IPS-18a (cell line): ENCODE measurements around the gene CAPN9.

ENCODE experiments used
- H3K27ac ChIP-seq: one replicate; pipeline ENCODE4 v1.5.1; 2013; ENCODE audit warnings: low read length
- H3K27me3 ChIP-seq: one replicate; pipeline ENCODE4 v1.6.1; 2013; ENCODE audit warnings: mild to moderate bottlenecking, low read length; ENCODE audit not compliant: control insufficient read depth, insufficient read depth
- H3K36me3 ChIP-seq: one replicate; pipeline ENCODE4 v1.6.1; 2013; ENCODE audit warnings: low read depth, low read length; ENCODE audit not compliant: control insufficient read depth
- H3K4me1 ChIP-seq: one replicate; pipeline ENCODE4 v1.6.1; 2013; ENCODE audit warnings: low read depth, low read length; ENCODE audit not compliant: control insufficient read depth
- H3K4me3 ChIP-seq: one replicate; pipeline ENCODE4 v1.5.1; 2013; ENCODE audit warnings: low read length
- H3K9ac ChIP-seq: one replicate; pipeline ENCODE4 v1.6.1; 2013; ENCODE audit warnings: mild to moderate bottlenecking, low read length, moderate library complexity
- H3K9me3 ChIP-seq: one replicate; pipeline ENCODE4 v1.6.1; 2013; ENCODE audit warnings: low read depth, low read length; ENCODE audit not compliant: control insufficient read depth

Gene CAPN9

DNA sequence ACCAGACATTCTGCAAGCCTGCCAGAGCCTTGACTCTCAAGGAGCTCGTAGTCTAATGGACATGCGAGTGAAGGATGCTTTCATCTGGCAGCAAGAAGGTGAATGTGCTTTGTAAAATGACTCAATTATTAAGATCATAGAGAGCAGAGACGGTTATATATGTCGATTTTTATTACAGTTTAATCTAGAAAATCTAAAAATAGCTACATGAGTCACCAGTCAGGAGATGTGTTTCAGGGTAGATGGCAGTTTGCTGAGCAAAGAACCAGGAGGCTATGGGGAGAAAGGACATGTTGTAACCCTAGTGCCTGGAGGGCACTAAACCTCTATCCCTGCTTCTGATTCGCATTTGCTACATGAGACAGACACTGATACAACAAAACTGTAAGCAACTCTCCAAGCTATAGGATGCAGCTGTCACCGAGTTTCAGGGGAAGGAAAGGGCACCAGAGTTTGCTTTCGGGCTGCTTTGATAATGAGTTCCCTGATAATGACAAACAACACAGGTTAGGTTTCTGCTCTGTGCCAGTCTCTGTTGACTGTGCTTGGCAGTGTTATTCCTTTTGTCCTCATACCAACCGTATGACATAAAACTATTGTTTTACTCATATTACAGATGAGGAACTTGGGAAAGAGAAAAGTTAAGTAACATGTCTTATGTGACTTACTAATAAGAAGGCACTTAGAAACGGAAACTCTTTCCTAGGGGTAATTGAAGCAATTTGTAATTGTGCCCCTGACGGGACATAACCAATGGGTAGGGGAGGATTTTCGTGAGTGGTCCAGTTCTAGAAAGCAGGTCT is 77.9 kb downstream of the CAPN9 start:
- Histone ChIP-seq H3K4me1 (no peaks in the 10 kb centered on the region), H3K4me3 (no peak overlapping the region), H3K27ac (no peak overlapping the region), H3K27me3 (no peaks in the 10 kb centered on the region), H3K9ac (no peak overlapping the region), H3K9me3 (no peaks in the 10 kb centered on the region), H3K36me3 (no peaks in the 10 kb centered on the region)

- H3K4me1 ChIP-seq = no peaks in the 10 kb centered on the region
- H3K4me3 ChIP-seq = no peak overlapping the region
- no peaks in the 10 kb centered on the region for H3K27me3 ChIP-seq
- H3K9me3 ChIP-seq = no peaks in the 10 kb centered on the region
- H3K36me3 ChIP-seq = no peaks in the 10 kb centered on the region
- H3K27ac ChIP-seq = no peak overlapping the region
- H3K9ac ChIP-seq = no peak overlapping the region
Measured at GRCh38 chr1:230825761-230826160, 78.6 kb downstream of the CAPN9 start.

DNA sequence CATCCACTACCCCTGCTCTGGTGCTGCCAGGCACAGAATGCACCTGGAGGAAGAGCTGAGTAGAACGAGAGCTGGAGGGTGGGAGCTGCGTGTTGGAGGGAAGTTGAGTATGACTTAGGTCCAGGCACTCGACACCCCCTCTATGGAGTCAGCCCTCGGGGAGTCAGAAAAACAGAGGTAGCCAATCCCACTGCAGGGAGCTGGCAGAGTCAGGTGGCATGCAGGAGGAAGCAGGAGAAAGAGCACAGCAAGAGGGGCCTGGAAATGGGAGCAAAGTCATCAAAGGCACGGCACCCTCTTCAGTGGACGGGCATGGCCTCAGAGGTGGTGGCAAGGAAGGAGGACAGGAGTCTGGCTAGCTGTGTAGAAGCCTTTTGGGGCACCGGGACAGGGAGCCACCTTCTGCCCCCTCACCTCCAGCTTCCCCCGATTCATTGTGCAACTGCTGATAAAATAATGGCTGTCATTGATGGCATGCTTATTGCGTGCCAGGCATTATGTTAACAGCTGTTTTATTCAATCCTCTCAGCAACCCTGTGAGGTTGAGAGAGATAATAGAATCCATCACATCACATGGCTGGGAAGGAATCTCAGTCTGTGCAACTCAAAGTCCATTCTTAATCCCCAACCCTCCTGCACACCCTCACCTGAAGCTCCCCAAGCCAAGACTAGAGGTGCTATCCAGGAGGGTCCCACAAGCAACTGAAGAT is 79.1 kb downstream of the CAPN9 start:
- H3K36me3 ChIP-seq = no peaks in the 10 kb centered on the region
- H3K9me3 ChIP-seq = no peaks in the 10 kb centered on the region
- no peak overlapping the region for H3K27ac ChIP-seq
- H3K4me3 ChIP-seq = no peak overlapping the region
- H3K27me3 ChIP-seq = no peaks in the 10 kb centered on the region
- no peak overlapping the region for H3K9ac ChIP-seq
- H3K4me1 ChIP-seq = no peaks in the 10 kb centered on the region

DNA sequence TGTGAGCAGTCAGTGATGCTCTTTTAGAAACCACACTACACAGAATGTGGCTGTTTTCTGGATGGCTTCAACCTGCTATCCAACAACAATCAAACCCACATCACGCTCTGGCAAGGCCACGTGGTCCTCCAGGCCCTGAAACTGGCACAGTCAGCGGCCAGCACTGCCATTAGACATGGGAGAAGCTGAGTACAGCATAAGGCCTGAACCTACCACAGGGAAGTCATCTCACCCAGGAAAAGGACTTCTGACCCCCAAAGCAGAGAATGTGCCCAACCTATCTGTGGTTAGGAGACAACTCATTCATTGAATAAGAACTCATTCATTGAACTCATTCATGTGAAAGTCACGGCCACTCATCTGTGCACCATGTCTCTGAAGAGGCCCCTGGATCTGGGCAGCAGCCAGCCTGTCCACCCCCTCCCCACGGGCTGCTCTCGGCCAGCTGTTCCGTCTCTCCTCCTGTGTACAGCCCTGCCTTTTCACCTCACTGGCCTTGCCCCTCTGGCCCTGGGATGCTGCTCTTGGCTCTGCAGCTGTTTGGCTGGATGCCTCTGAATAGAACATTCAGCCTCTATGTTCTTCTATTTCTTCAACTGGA is 80.0 kb downstream of the CAPN9 start:
- no peak overlapping the region for H3K9ac ChIP-seq
- no peaks in the 10 kb centered on the region for H3K9me3 ChIP-seq
- H3K4me1 ChIP-seq = no peaks in the 10 kb centered on the region
- no peak overlapping the region for H3K27ac ChIP-seq
- H3K4me3 ChIP-seq = no peak overlapping the region
- no peaks in the 10 kb centered on the region for H3K27me3 ChIP-seq
- no peaks in the 10 kb centered on the region for H3K36me3 ChIP-seq

- no peaks in the 10 kb centered on the region for H3K36me3 ChIP-seq
- H3K27me3 ChIP-seq = no peaks in the 10 kb centered on the region
- no peaks in the 10 kb centered on the region for H3K4me1 ChIP-seq
- no peak overlapping the region for H3K9ac ChIP-seq
- H3K9me3 ChIP-seq = no peaks in the 10 kb centered on the region
- no peak overlapping the region for H3K4me3 ChIP-seq
- no peak overlapping the region for H3K27ac ChIP-seq
Measured at GRCh38 chr1:230827801-230828200, 80.6 kb downstream of the CAPN9 start.

DNA sequence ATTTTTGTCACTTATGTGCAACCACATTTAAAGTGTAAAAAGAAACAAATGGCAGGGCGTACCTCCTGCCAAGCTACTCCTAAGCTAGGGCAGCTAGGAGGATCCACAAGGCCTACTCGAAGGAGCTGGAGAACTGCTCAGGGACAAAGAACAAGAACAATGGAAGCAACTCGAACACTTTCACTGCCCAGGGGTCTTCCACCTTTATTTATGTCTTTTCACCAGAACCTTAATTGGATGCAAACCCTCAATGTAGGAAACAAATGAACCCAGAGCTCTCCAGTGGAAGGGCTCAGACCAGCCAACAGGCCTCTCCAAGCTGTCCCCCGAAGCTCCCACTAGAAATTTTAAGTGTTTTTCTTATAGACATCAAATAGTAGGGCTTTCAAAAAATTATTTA is 81.2 kb downstream of the CAPN9 start:
- Histone ChIP-seq H3K27me3 (no peaks in the 10 kb centered on the region), H3K4me3 (no peak overlapping the region), H3K27ac (no peak overlapping the region), H3K4me1 (no peaks in the 10 kb centered on the region), H3K9me3 (no peaks in the 10 kb centered on the region), H3K36me3 (no peaks in the 10 kb centered on the region), H3K9ac (no peak overlapping the region)

DNA sequence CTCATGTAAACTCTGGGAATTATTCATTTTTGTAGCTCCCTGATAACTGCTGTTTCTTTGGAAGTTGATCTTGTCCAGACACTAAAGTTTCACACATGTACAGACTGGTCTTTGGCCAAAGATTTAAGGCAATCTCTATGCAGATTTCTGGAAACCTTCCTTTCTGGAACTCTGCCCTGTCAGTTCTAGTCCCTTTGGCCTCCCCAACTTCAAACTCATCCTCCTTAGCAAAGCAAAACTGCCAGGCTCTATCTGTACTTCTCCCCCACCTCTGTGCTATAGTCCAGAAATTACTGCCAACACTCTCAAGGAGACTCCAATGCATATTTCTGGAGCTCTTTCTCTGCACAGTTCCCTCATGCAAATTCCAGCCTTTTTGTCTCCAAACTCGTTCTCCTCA is 84.6 kb downstream of the CAPN9 start:
- no peak overlapping the region for H3K4me3 ChIP-seq
- no peaks in the 10 kb centered on the region for H3K27me3 ChIP-seq
- no peak overlapping the region for H3K27ac ChIP-seq
- H3K4me1 ChIP-seq = no peaks in the 10 kb centered on the region
- no peaks in the 10 kb centered on the region for H3K9me3 ChIP-seq
- H3K9ac ChIP-seq = no peak overlapping the region
- H3K36me3 ChIP-seq = no peaks in the 10 kb centered on the region

DNA sequence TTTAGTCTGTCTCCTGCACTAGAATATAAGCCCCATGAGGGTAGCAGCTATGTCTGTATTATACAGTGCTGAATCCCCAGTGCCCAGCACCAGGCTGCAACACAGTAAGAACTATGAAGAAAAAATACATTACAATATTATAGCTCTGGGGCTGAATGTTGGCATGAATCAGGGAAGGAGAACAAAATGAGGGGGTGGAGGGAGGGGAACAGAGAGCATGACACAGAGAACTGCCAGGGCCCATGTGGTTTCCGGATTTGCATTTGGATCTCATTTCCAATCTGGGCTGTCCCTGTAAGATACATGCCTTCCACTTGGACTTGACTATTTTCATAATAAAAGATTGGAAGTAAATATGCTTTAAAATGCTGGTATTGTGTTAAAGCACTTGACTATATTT is 85.3 kb downstream of the CAPN9 start:
- Histone ChIP-seq H3K9ac (no peak overlapping the region), H3K9me3 (no peaks in the 10 kb centered on the region), H3K4me1 (no peaks in the 10 kb centered on the region), H3K27me3 (no peaks in the 10 kb centered on the region), H3K36me3 (no peaks in the 10 kb centered on the region), H3K27ac (no peak overlapping the region), H3K4me3 (no peak overlapping the region)

DNA sequence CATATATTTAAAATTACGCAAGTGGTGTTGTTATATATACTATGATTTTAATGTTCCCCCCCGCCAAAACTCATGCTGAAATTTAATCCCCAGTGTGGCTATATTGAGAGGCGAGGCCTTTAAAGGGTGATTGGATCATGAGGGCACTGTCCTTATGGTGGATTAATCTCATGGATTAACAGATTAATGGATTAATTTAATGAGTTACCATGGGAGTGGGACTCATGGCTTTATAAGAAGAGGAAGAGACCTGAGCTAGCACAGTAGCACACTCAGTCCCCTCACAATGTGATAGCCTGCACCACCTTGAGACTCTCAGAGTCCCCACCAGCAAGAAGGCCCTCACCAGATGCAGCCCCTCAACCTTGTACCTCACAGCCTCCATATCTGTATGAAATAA is 86.3 kb downstream of the CAPN9 start:
- Histone ChIP-seq H3K9me3 (no peaks in the 10 kb centered on the region), H3K9ac (no peak overlapping the region), H3K27me3 (no peaks in the 10 kb centered on the region), H3K27ac (no peak overlapping the region), H3K36me3 (peaks cover 5% of the 10 kb centered on the region), H3K4me3 (no peak overlapping the region), H3K4me1 (no peaks in the 10 kb centered on the region)

GRCh38 chr1:230834292-230834691 is 87.1 kb downstream of the CAPN9 start:
- Histone ChIP-seq H3K27ac (no peak overlapping the region), H3K4me1 (no peaks in the 10 kb centered on the region), H3K27me3 (no peaks in the 10 kb centered on the region), H3K4me3 (no peak overlapping the region), H3K36me3 (peaks cover 10% of the 10 kb centered on the region), H3K9ac (no peak overlapping the region), H3K9me3 (no peaks in the 10 kb centered on the region)

DNA sequence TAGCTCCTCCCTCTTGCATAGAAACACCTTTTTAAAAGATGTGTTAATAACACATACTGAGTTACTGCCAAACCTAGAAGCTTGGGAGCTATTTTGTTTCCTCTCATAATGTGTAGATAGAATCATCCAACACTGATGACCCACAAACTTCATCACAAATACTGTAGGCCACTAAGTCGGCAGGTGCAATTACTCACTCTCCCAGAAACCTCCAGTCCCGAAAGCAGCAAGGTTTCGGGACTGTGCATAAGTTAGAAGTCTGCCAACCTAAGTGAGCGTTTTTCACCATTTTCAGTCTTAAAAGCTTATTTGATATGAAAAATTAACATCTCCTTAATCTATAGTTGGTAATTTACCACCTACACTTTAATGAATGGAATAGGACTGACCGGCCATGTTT is 89.2 kb downstream of the CAPN9 start:
- H3K9me3 ChIP-seq = no peaks in the 10 kb centered on the region
- no peak overlapping the region for H3K9ac ChIP-seq
- no peak overlapping the region for H3K4me3 ChIP-seq
- H3K36me3 ChIP-seq = peaks cover 11% of the 10 kb centered on the region
- no peaks in the 10 kb centered on the region for H3K27me3 ChIP-seq
- H3K4me1 ChIP-seq = no peaks in the 10 kb centered on the region
- no peak overlapping the region for H3K27ac ChIP-seq
